IMR-90 (cell line): ENCODE results near the gene BRPF1. TPM values are rescaled to one million over a fixed set of nuclear protein-coding genes. Genes with fewer than 3 reads are reported as not detected.
A peak's percentile ranks its signal among the peaks of the same experiment; 100 is the strongest.

Experiments
- ATAC-seq: fragments of 200-7000 bp; cut with Tn5 transposase; 2 replicates; pipeline ENCODE4 v1.9.1; 2020; ENCODE audit warnings: low read depth, mild to moderate bottlenecking, moderate library complexity
- BruUV-seq: library from RNA; stranded (reverse); fragments of 400-500 nt; replicated peaks from 2 replicates; lab custom pipeline; 2021; lab: Mats Ljungman, UMichigan
- CTCF ChIA-PET: fragments of 300-600 bp; formaldehyde crosslinking; extraction: SDS; loops from one replicate; lab custom pipeline; 2021; ENCODE audit warnings: antibody characterized with exemption; lab: Yijun Ruan, JAX
- POLR2A ChIA-PET: fragments of 300-600 bp; sonication (Branson Sonifier 250); formaldehyde crosslinking; loops from one replicate; lab custom pipeline; 2022; ENCODE audit warnings: antibody characterized with exemption; ENCODE audit not compliant: unreplicated experiment; lab: Charles Lee
- DNase-seq: peaks from one replicate; pipeline ENCODE4 v3.0.0; 2013
- H2AFZ ChIP-seq: replicated peaks from 2 replicates; pipeline ENCODE3; 2013; ENCODE audit warnings: low read length, mild to moderate bottlenecking; ENCODE audit not compliant: poor library complexity
- H2AK5ac ChIP-seq: 2 replicates; pipeline ENCODE4 v1.6.1; 2013; ENCODE audit warnings: low read depth, low read length, inconsistent platforms
- H2AK9ac ChIP-seq: replicated peaks from 2 replicates; pipeline ENCODE3; 2013; ENCODE audit warnings: mild to moderate bottlenecking, low read depth, low read length, moderate library complexity; ENCODE audit not compliant: poor library complexity
- H2BK120ac ChIP-seq: 2 replicates; pipeline ENCODE4 v1.6.1; 2013; ENCODE audit warnings: low read depth, low read length, inconsistent platforms
- H2BK15ac ChIP-seq: 3 replicates; pipeline ENCODE4 v1.6.1; 2013; ENCODE audit warnings: low read depth, low read length, inconsistent platforms
- H2BK20ac ChIP-seq: 2 replicates; pipeline ENCODE4 v1.6.1; 2013; ENCODE audit warnings: low read depth, mild to moderate bottlenecking, inconsistent platforms, low read length, moderate library complexity
- H2BK5ac ChIP-seq: 2 replicates; pipeline ENCODE4 v1.6.1; 2013; ENCODE audit warnings: mild to moderate bottlenecking, low read depth, low read length, inconsistent platforms; ENCODE audit not compliant: poor library complexity, severe bottlenecking
- H3K14ac ChIP-seq: replicated peaks from 2 replicates; pipeline ENCODE4 v1.6.1; 2013; ENCODE audit warnings: low read depth, low read length, inconsistent platforms
- H3K18ac ChIP-seq: 2 replicates; pipeline ENCODE4 v1.6.1; 2013; ENCODE audit warnings: low read depth, low read length, control low read depth
- H3K23ac ChIP-seq: 2 replicates; pipeline ENCODE4 v1.6.1; 2013; ENCODE audit warnings: low read depth, low read length, inconsistent platforms
- H3K27ac ChIP-seq: 2 replicates; pipeline ENCODE4 v1.5.1; 2013; ENCODE audit warnings: mild to moderate bottlenecking, control low read depth, low read length; ENCODE audit not compliant: insufficient read depth
- H3K27me3 ChIP-seq: 2 replicates; pipeline ENCODE4 v1.6.1; 2013; ENCODE audit warnings: low read length; ENCODE audit not compliant: control insufficient read depth, insufficient read depth
- H3K36me3 ChIP-seq: 2 replicates; pipeline ENCODE4 v1.6.1; 2013; ENCODE audit warnings: low read length, mixed read lengths; ENCODE audit not compliant: control insufficient read depth, insufficient read depth
- H3K4ac ChIP-seq: 2 replicates; pipeline ENCODE4 v1.6.1; 2013; ENCODE audit warnings: low read depth, low read length, inconsistent platforms
- H3K4me1 ChIP-seq: 2 replicates; pipeline ENCODE4 v1.6.1; 2013; ENCODE audit warnings: low read length, mixed read lengths; ENCODE audit not compliant: control insufficient read depth, insufficient read depth
- H3K4me2 ChIP-seq: 2 replicates; pipeline ENCODE4 v1.6.1; 2013; ENCODE audit warnings: low read depth, mild to moderate bottlenecking, control low read depth, low read length, moderate library complexity
- H3K4me3 ChIP-seq: 2 replicates; pipeline ENCODE4 v1.5.1; 2013; ENCODE audit warnings: low read depth, mild to moderate bottlenecking, control low read depth, low read length, moderate library complexity; ENCODE audit not compliant: insufficient read depth
- H3K56ac ChIP-seq: 2 replicates; pipeline ENCODE4 v1.6.1; 2013; ENCODE audit warnings: low read length, inconsistent platforms; ENCODE audit not compliant: insufficient read depth; ENCODE audit errors: extremely low read depth
- H3K79me1 ChIP-seq, 2 experiments: 2 replicates each; pipeline ENCODE4 v1.6.1; 2013; ENCODE audit warnings: low read length in 2 of 2, inconsistent platforms in 1 of 2, low read depth in 1 of 2
- H3K9ac ChIP-seq: 2 replicates; pipeline ENCODE4 v1.6.1; 2013; ENCODE audit warnings: low read depth, low read length, control low read depth
- H3K9me1 ChIP-seq: 2 replicates; pipeline ENCODE4 v1.6.1; 2013; ENCODE audit warnings: low read length, inconsistent platforms; ENCODE audit not compliant: insufficient read depth
- H3K9me3 ChIP-seq: 2 replicates; pipeline ENCODE4 v1.6.1; 2013; ENCODE audit warnings: low read length; ENCODE audit not compliant: control insufficient read depth, insufficient read depth
- H4K20me1 ChIP-seq: 2 replicates; pipeline ENCODE4 v1.6.1; 2013; ENCODE audit warnings: low read length, inconsistent platforms; ENCODE audit not compliant: insufficient read depth
- H4K5ac ChIP-seq: 2 replicates; pipeline ENCODE4 v1.6.1; 2013; ENCODE audit warnings: mild to moderate bottlenecking, low read depth, low read length, control low read depth
- H4K8ac ChIP-seq, 2 experiments: 2 replicates each; pipeline ENCODE4 v1.6.1; 2013; ENCODE audit warnings: low read depth in 2 of 2, low read length in 2 of 2, control low read depth in 1 of 2, inconsistent platforms in 1 of 2
- H4K91ac ChIP-seq: 2 replicates; pipeline ENCODE4 v1.6.1; 2013; ENCODE audit warnings: low read depth, low read length, inconsistent platforms; ENCODE audit not compliant: insufficient read depth
- BHLHE40 ChIP-seq: fragments of 150-350 bp; IDR thresholded peaks from 2 replicates; pipeline ENCODE4 v1.6.1; 2016; ENCODE audit warnings: mild to moderate bottlenecking, low read depth, low read length
- FOS ChIP-seq: fragments of 150-350 bp; IDR thresholded peaks from 2 replicates; pipeline ENCODE4 v1.6.1; 2016; ENCODE audit warnings: low read depth, low read length
- MAFK ChIP-seq: IDR thresholded peaks from 2 replicates; pipeline ENCODE4 v1.6.1; 2012; ENCODE audit warnings: low read depth, low read length, improper control_type of control experiment
- MXI1 ChIP-seq: IDR thresholded peaks from 2 replicates; pipeline ENCODE4 v1.6.1; 2012; ENCODE audit warnings: low read depth, mild to moderate bottlenecking, low read length, moderate library complexity, borderline replicate concordance
- NFE2L2 ChIP-seq: fragments of 150-350 bp; IDR thresholded peaks from 2 replicates; pipeline ENCODE4 v1.6.1; 2016; ENCODE audit warnings: low read depth, mild to moderate bottlenecking, low read length
- RCOR1 ChIP-seq: IDR thresholded peaks from 2 replicates; pipeline ENCODE4 v1.6.1; 2012; ENCODE audit warnings: mild to moderate bottlenecking, low read length, improper control_type of control experiment; ENCODE audit not compliant: insufficient replicate concordance
- RFX5 ChIP-seq: IDR thresholded peaks from 2 replicates; pipeline ENCODE4 v1.8.0; 2012; ENCODE audit warnings: low read depth, mild to moderate bottlenecking, low read length, moderate library complexity
- WGBS, 2 experiments: methylation state at CpG; one replicate each; pipeline versions ENCODE4 v1.1.5 to v1.1.7; 2013; ENCODE audit warnings: missing lambda C conversion rate in 2 of 2; ENCODE audit not compliant: insufficient read length in 1 of 2; ENCODE audit errors: extremely low coverage in 2 of 2; 5-methylcytosine and 5-hydroxymethylcytosine counted together
- dilution Hi-C: fragments of 300-500 bp; cut with HindIII; formaldehyde crosslinking; loops from one replicate; pipeline ENCODE4 v1.14.3; 2018; ENCODE audit warnings: low sequenced_read_pairs; ENCODE audit not compliant: unreplicated experiment
- in situ Hi-C: fragments of 300-500 bp; cut with MboI; formaldehyde crosslinking; loops from 3 replicates; pipeline ENCODE4 v1.14.3; 2019; ENCODE audit warnings: low sequenced_read_pairs, inconsistent platforms, mixed read lengths
- intact Hi-C: fragments of 100-400 bp; cut with micrococcal nuclease; formaldehyde crosslinking; loops from 2 replicates; pipeline ENCODE4 v1.10.0; 2022
- polyA plus RNA-seq, 3 experiments: library from polyadenylated mRNA; depleted of rRNA; stranded (reverse); fragments of >200 nt; gene quantifications; 2 replicates each; pipeline ENCODE4 v1.2.3, GENCODE V29; 2012; ENCODE audit warnings: low replicate concordance in 1 of 3
- total RNA-seq: library from RNA; depleted of rRNA; stranded (reverse); fragments of >200 nt; gene quantifications from 2 replicates; pipeline ENCODE4 v1.2.3, GENCODE V29; 2012

The BRPF1 gene
- total and polyA plus RNA-seq, 2 of the 4 experiments (the other 2 are of a cell fraction) = 13.6 to 15.6 TPM

DNA sequence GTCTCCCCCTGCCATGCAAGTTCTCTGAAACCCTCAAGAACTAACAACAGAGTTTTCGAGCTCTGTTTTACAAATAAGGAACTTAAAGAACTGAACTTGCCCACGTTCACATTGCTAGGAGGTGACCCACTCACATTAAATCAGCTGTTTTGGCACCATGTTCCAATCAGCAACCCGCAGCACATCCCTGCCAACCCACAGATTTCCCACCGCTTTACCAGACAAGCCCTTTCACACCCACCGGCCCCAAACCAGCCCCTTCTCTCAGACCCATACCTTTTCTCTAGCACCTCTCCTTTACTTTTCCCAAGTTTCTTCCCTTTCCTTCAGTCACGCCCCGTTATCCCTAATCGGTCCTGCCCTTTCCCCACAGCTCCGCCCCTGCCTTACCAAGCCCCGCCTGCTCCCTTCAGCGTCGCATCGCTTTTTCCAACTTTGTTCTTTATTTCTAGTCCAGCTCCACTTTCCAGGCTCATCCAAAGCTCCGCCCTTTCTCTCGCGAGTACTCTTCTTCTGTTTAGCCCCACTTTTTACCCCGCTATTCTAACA lies 804 bp upstream of the BRPF1 start:
- Histone ChIP-seq H3K9me1 (peaks cover 10% of the 10 kb centered on the region; the same call in 1 of the 2 replicates), H4K5ac (no peak overlapping the region), H3K27ac (peak overlapping the region; percentile 84), H3K4me1 (peaks cover 8% of the 10 kb centered on the region; the same call in 1 of the 2 replicates), H2AK5ac (no peak overlapping the region), H4K20me1 (peaks cover 25% of the 10 kb centered on the region), H3K27me3 (no peaks in the 10 kb centered on the region), H4K8ac (peak overlapping the region; percentile 46 to 73; a peak in 2 of 4 replicates), H3K9me3 (no peaks in the 10 kb centered on the region), H3K4me2 (peak overlapping the region; percentile 56), H3K18ac (peak overlapping the region; percentile 27; the same call in 1 of the 2 replicates), H2BK120ac (0 out of 2 replicates have a peak overlapping the region, but pooled peaks have one; percentile 41), H2BK5ac (peak overlapping the region; percentile 50), H2BK15ac (no peak overlapping the region), H4K91ac (0 out of 2 replicates have a peak overlapping the region, but pooled peaks have one; percentile 35), H3K36me3 (peaks cover 8% of the 10 kb centered on the region), H3K4ac (peak overlapping the region; percentile 28; the same call in 1 of the 2 replicates), H2AK9ac (no peak overlapping the region), H3K9ac (peak overlapping the region; percentile 5), H3K14ac (no peak overlapping the region), H3K23ac (no peak overlapping the region), H3K56ac (peak overlapping the region; percentile 22; the same call in 1 of the 2 replicates), H3K79me1 (peaks cover 12 to 31% of the 10 kb centered on the region in 2 experiments; a peak in 3 of 4 replicates), H2AFZ (peak overlapping the region; percentile 93), H2BK20ac (no peak overlapping the region), H3K4me3 (peak overlapping the region; percentile 38)
- no TSS peak for BruUV-seq
- ChIA-PET CTCF (interaction anchor here (0.6 to 1.0 kb wide), 3 partner anchors 9 to 742 kb away, joined by 3 to 4 read pairs (median 3); no protein-coding TSS in a partner anchor), POLR2A (no interaction called here)
- WGBS, 2 experiments = 3% methylated on average over 11 of the region's 17 CpGs; no CpG with 5 or more reads in 1 of the 2 experiments
- intact Hi-C loops = loop anchor here (1.0 to 5.0 kb wide), 2 partner anchors 19 to 62 kb away; partner anchors contain the start of genes ARPC4, OGG1 and TADA3
- TF ChIP-seq RFX5 (no peak), MAFK (no peak), MXI1 (no peak), RCOR1 (no peak), NFE2L2 (no peak), FOS (no peak), BHLHE40 (no peak)
- dilution Hi-C loops = no loop called here
- in situ Hi-C loops = no loop called here
- DNase-seq (no peak), ATAC-seq (peak; percentile 78)
